GM18520 (cell line): Measurements from ENCODE around the gene ACO1.

Source experiments
- ATAC-seq: cut with Tn5 transposase; IDR thresholded peaks from one replicate; pipeline ENCODE4 v1.9.1; 2021; ENCODE audit not compliant: unreplicated experiment

The ACO1 gene

DNA sequence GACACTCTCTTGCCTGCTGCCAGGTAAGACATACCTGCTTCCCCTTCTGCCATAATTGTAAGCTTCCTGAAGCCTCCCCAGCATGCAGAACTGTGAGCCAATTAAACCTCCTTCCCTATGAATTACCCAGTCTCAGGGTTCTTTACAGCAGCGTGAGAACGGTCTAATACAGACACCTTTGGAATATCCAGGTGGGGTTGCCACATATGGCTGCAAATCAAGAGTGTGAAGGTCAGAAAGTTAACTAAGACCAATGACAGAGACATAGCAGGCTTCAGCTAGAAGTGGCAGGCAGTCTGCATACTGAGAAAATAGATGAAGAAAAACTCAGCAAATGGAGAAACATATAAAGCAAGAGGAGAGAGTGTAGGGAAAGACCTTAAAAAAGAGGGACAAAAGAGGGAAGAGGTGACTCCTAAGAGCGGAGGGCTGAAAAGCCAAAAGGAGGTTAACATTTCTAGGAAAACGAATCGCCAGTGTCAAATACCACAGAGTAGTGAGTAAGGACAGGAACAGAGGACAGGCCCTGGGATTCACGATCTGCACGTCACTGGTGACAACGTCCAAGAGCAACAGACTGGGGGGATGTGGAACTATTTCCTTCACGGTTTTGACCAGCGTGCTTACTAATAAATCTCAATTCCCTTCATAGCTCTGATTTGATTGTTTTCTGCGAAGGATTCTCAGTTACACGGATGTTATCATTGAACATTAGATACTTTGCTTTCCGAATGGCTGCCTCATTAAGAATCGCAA, 1.7 kb upstream of the ACO1 start:
- ATAC-seq, result no peak

DNA sequence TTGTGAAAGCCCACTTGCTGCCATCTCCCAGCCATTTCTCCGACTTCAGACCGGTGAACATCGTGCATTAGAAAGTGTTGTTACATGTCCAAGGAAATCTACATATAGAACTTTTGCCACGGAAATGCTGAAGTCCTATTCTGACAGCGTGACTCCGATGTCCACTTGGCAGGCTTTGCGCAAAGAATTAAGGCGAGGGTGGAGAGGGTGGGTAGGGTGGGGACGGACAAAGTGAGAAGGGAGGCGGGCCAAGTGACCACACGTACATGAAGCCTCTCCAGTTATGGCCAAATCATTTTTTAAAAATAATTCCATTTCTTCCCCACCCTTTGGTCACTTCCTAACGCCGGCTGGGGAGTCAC, 460 bp upstream of the ACO1 start:
- no peak for ATAC-seq

DNA sequence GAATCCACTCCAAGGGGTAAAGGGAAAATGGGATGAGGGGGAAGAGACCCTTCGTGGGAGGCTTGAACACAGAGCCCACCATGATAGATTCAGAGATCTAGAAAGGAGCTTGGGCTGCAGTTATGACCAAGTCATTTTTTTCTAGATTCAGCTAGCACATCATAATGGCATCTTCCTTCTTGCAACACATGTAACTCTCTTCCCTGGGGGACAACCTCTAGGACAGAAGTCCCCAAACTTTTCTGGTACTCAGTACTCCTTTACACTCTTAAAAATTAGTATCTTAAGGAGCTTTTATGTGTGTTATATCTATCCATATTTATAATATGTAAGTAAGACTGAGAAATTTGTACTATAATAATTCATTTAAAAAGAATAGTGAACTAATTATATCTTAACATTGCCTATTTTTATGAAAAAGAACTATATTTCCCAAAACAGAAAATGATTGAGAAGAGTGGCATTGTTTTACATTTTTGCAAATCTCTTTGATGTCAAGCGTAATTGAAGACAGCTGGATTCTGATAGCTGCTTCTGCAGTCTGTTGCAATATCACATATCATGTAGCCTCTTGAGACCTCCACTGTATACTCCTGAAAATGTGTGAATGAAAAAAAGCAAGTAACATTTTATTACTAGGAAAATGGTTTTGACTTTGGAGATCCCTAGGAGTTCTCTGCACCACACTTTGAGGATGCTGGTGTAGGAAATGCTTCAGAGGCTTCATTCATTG, 875 bp downstream of the ACO1 start:
- no peak for ATAC-seq

DNA sequence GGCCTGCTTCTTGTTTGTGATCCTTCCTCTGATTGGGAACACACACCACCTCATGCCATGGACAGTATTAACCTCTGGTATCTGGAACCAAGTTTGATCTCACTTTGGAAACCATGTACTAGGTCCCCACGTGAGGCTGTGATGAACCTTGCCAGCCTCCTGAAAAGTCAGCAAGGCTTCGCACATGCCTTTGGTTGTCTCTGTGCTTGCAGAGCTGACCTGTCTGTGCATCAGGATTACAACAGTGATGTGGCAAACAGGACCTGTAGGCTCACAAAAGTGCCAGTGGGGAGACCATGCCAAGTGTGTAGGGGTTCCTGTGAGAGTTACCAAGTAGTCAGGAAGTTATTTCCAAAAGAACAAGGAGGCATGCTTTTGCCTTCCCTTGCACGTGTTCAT, 1.4 kb downstream of the ACO1 start:
- ATAC-seq, result no peak

DNA sequence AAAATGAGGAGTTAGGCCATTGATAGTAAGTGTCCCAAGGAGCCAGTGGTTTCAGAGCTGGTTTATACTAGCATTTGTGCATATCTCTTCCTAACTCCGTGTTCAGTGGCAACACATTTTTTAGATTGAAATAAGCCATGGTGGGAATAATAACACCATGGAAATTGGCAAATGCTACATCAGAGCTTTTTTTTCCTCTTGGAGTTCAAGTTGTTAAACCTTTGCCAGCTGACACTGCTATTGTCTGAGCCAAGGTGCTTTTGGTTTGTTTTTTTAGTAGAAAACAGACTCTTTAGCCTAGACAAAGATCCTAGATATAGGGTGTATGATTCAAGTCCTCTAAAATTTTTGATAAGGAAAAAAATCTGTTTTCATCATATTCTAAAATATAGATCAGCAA, 2.8 kb downstream of the ACO1 start:
- ATAC-seq, result no peak

DNA sequence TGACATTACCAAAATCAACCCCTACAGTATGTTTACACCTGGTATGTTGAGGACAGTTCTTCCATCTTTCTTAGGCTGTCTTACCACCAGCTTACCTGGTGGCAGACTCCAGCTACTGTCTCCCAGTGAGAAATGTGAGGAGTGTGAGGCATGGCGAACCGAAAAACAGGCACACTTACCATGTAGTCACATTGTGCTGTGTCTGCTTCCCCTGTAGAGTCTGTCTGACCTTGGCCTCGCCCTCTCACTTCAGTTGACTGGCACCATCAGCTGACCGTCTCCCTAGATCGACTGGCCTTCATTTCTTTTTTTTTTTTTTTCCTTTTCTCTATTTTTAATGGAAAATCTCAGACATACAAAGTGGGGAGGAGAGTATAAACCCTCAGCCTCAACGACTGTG, 4.9 kb downstream of the ACO1 start:
- ATAC-seq, result no peak

DNA sequence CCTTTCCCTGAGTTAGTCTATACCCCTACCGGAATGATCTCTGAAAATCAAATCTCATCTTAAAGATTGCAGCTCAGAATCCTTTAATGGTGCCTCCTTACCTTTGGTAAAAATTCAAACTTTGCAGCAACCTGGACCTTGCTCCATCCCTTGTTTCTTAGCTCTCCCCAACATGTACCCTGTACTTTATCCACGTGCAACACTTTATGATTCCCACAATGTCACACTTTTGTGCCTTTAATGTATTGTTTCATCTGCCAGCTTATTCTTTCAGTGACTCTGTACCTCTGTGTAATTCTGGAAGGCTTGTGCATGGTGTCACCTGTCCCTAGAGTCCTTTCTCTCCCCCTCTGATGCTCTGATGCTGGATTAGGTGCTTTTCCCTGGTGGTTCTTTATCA, 9.5 kb downstream of the ACO1 start:
- no peak for ATAC-seq

DNA sequence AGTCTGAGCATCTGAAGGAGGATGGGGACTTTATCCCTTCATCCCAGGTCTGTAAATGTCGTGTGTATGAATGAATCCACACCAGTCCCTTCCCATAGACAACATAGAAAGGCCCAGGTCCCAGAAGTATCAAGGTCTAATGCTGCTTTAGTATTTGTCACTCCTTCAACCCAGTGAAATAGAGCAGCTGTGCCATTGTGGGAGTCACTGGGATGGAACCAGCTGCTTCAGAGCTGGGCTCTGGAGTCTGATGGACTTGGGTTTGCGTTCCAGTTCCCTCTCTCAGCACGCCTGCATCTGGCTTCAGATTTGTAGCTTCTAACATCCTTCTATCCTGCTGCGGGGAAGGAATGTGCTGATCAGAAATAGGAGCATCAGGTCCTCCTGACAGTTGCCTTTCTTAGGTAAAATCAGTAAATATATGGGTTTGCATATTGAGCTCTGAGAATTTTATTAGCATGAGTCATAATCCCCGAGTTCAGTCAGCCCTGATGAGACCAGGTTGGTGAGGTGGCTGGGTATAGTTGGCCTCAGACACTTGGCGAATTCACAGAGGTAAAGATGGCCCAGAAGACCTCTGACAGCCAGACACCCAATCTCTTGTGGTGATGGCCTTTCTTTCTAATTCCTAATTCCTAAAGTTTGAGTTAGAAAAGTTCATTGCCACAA, 10.1 kb downstream of the ACO1 start:
- ATAC-seq, result no peak

DNA sequence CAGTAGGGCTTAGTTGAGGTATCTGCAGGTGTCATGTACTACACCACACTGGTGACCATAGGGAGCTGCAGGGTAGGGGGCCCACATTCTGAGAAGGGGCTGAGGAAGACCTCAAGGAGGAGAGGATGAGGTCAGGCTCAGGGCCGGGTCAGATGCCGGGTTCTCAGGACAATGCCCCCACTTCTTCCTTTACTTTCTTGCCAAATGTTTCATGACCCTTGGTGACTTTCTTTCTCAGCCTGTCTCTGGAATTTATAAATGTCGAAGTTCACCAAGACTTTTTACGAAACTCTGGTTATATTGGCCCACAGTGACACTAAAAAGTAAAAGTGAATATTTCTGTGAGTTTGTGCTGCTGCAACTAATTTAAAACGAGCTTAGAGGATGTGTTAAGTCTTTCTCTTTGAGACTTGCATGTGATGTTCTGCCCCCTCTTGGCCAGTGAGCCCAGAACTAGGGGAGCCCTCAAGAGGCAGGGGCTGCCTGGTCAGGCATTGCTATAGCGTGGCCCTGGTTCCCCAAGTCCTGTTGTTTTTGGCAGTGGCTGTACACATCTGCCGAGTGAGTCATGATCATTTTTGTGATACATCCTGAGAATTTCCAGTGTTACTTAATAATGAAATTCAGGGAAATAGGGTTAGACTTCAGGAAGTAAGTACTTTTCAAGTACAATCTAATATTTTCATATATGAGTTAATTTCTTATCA, 11.2 kb downstream of the ACO1 start:
- no peak for ATAC-seq

DNA sequence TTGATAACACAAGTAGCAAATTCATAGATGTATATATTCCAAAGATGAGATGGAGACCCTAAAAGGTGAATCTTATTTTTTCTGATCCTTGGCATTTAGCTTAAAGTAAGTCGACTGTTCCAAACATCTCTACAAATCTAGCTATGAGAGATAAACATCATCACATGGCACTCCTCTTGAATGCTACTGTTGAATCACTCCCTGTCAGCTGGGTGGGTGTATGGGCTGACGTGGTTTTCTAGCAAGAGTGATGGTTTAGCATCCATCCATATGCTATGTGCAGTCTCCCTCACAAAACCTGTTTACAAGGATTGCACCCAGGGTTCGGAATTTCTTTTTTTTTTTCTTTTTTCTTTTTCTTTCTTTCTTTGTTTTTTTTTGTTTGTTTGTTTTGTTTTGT, 13.8 kb downstream of the ACO1 start:
- ATAC-seq, result no peak

DNA sequence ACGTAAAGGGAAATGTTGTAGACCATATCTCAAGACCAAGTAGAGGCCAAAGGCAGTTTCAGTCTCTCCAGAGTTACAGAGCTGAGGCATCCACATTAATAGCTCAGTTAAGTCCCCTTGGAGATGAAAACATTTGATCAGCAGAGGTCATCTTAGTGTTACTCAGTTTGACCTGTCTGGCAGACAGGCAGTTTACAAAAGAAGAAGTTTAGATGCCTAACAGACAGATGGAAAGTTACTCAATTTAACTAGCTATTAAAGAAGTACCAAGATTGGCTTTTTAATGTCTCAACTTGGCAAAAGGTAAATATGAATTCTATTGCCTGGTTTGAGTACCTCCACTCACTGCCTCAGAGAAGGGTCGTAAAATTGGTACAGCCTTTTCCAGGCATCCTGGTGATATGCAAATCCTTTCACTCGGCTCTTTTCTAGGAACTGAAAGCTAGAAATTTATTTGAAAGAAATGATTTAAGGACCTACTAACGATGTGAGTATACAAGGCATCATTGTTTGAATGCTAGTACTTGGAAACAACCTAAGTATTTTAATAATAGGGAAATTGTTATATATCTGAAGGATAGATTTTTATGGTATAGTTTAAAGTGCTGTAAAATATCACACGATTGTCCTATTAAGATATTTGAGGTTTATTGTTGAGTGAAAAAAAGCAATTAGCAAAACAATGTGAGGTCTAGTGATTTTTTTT, 14.8 kb downstream of the ACO1 start:
- ATAC-seq, result no peak

DNA sequence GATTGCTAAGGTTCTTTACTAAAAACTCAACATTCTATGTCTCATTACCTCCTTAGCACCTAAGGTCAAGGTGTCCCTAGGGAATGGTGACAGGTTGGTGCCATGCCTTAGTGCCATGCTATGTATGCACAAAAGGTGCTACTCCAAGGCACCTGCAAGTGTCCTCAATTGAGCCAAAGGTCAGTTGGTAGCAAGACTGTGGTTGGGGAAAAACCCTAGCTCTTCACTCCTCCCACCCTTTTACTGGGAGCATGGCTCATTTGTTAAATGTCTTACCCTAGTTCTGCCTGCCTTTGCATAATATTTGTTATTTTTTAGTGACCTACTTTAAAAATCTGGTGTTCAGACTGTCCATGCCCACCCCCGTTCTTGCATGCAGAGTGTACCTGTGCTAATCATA, 17.0 kb downstream of the ACO1 start:
- no peak for ATAC-seq

DNA sequence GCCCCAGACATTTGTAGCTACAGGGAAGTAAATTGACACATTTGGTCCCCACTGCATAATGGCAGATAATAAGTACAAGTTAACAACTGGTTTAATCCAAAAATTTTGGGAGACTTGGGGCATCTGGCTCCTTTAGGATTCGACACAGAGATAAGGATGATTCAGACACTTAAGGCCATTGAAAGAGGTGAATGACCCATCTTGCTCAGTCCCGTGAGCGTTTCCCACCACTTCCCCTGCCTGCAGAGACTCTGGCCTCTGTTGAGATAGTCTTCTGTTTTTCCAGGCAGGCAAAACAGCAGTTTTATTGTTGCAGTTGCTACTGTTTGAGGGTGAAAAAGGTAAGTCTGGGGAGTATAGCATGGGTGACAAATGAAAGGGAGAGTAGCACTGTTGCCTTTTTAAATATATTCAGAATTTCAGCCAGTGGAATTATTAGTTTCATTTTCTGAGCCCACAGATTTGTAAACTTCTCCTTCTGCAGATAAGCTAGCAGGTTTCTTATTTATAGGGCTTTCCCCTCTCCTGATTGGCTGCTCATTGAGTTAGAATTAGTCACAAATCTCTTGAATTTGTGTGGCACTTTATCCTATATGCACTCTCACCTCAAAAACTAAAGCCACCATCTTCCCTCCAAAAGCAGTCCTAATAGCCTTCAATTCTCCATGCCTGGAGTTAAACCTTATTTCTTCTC, 19.3 kb downstream of the ACO1 start:
- no peak for ATAC-seq

DNA sequence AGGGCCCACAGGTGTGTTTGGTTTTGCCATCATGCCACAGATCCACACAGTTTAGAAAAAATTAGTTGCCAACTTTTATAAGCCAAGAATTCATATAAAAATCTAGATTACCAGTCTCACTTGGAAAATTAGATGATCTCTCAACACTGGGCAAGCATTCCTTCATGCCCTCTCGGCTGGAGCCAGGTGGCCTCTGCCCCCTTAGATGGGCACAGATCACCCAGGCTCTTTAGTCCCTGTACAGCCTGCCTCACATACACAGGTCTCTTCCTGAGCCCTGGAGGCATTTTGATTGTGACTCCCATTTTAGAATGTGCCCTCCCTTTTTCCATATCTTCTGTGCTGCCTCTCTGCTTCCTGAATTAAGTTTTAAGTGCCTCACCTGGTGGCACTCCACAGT, 20.0 kb downstream of the ACO1 start:
- ATAC-seq, result no peak

DNA sequence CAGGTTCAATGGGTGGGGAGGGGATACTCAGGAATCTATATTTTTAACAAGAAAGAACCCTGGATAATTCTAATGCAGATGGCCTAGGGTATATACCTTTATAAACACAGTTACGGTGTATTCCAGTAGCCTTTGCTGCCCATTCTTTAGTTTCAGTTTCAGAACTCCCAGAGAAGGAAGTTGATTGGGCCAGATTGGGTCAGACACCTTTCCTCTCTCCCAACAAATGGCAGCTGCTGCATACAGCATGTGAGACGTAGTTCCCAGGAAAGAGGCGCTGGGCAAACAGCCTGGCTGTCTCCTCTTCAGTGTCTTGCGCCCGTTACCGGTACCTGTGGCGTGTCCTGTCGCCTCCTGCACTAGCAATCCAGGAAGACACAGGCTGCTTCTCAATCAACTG, 20.4 kb downstream of the ACO1 start:
- ATAC-seq, result no peak

DNA sequence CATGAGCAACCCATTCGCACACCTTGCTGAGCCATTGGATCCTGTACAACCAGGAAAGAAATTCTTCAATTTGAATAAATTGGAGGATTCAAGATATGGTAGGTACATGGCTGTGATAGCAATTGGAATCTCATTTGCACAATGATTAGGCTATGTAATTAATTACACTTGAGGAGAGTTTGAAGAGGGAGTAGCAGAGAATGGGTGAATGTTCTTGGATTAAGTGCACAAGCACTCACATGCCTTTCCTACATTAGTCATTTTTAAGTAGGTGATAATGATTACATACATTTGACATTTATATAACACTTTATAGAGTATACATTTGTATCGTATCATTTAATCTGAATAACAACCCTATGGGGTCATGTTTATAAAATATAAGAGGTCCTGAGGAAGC, 21.1 kb downstream of the ACO1 start:
- no peak for ATAC-seq

DNA sequence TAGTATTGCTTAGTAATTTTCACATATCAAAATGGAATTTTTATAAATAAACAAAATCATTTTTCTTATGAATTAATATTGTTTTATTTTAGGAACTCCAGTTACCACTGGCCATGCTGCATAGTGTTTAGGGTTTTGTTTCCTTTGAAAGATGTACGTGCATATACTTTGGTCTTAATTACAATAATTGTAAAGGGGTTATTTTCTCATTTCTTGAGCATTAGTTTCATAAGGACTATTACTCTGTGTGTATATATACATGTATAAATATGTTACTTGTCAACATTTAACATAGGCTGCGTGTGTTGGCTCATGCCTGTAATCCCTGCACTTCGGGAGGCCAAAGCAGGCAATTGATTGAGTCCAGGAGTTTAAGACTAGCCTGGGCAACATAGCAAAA, 21.6 kb downstream of the ACO1 start:
- ATAC-seq, result no peak

DNA sequence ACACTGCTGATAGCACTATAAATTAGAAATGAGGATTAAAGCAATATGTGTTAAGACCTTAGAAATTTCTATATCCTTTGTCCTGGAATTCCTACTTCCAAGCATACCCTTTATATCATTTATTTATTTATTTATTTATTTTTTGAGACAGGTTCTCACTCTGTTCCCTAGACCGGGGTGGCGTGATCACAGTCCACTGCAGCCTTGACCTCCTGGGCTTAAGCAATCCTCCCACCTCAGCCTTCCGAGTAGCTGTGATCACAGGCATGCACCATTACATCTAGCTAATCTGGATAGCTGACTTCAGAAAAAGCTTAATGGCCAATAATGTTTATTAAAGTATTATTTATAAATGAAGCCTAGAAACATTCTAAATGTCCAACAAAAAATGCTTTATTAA, 27.3 kb downstream of the ACO1 start:
- no peak for ATAC-seq

DNA sequence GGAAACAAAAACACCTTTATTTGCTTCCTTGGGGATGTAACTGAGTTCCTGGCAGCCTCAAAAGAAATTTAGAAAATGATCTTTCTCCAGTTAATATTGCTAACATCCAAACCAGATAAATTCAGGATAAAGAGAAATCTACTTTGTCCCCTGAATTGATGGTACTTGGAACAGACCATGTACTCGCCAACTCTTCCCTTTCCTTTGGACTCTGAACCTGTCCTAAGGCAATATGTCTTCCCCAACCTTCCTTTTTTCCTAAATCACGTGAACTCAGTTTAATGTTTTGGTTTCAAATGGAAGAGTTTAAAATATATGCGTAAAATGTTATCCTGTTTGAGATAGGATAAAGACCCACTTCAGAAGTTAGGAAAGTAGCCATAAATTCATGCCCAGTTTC, 28.0 kb downstream of the ACO1 start:
- ATAC-seq, result no peak

DNA sequence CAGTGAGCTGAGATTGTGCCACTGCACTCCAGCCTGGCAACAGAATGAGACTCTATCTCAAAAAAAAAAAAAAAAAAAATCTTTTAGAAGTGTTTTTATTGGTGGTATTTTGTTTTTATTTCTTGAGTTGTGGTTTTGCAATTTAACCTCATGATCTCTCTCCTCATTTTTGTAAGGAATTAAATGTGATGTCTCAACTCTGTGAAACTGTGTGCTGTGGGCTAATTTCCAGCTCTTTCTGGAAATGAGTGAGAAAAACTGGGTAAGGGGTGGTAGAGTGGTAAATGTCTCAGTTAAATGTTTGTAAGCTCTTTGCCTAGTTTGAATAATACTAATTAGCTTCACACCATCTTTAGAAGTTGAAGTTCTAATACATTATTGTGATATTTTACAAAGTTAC, 29.0 kb downstream of the ACO1 start:
- no peak for ATAC-seq

DNA sequence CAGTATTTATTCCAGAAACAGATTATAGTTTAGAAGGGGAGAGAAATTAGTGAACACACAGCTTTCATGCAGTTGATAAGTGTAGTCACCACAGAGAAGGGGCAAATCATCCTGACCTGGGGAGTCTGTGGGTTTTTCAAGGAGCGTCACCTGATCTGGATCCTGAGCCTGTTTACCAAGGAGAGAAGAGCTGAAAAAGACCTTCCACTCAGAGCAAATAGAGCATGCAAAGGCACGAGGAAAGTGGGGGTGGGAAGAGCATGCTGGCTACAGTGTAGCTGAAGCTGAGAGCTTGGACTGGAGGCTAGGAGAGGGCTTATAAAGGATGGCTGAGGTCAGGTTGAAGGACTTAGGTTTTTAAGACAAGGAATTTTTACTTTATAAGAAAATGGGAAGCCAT, 30.4 kb downstream of the ACO1 start:
- ATAC-seq, result no peak
